HCT116 (cell line): ENCODE results near the gene S1PR1. TPM values are rescaled to one million over a fixed set of nuclear protein-coding genes. Genes with fewer than 3 reads are reported as not detected.

Source experiments
- ATAC-seq: fragments of 200-7000 bp; cut with Tn5 transposase; 2 replicates; pipeline ENCODE4 v1.9.1; 2020; ENCODE audit warnings: mild to moderate bottlenecking, moderate library complexity
- BruUV-seq: library from RNA; stranded (reverse); fragments of 400-500 nt; replicated peaks from 2 replicates; lab custom pipeline; 2021; lab: Mats Ljungman, UMichigan
- CTCF ChIA-PET: fragments of 300-600 bp; sonication (Branson Sonifier 250); formaldehyde crosslinking; loops from one replicate; lab custom pipeline; 2021; ENCODE audit warnings: antibody characterized with exemption; lab: Charles Lee
- POLR2A ChIA-PET: fragments of 300-600, 350-600 bp; sonication (Branson Sonifier 250); formaldehyde crosslinking; loops from one replicate; lab custom pipeline; 2021; ENCODE audit warnings: antibody characterized with exemption; lab: Charles Lee
- RAD21 ChIA-PET, 2 experiments: fragments of 300-600 bp; sonication (Branson Sonifier 250); formaldehyde crosslinking; loops; one replicate each; lab custom pipeline; 2023; ENCODE audit warnings: low total read pairs in 2 of 2; ENCODE audit not compliant: uncharacterized antibody in 2 of 2, unreplicated experiment in 2 of 2, low non-redundant PET in 1 of 2; lab: Charles Lee
- DNase-seq: peaks from one replicate; pipeline ENCODE4 v3.0.0-alpha.2; 2010; ENCODE audit warnings: low read depth, low spot score
- H2AFZ ChIP-seq: fragments of 200-600 bp; shearing (Covaris generic), sonication (generic); 2 replicates; pipeline ENCODE4 v1.6.1; 2017; ENCODE audit warnings: low read depth, mixed run types, mixed read lengths, antibody characterized with exemption, low read length; ENCODE audit not compliant: poor library complexity, severe bottlenecking
- H3K27ac ChIP-seq: 2 replicates; pipeline ENCODE4 v1.5.1; 2012; ENCODE audit warnings: low read depth, low read length
- H3K27me3 ChIP-seq: fragments of 200-600 bp; sonication (generic); 2 replicates; pipeline ENCODE4 v1.6.1; 2016; ENCODE audit warnings: mixed run types, low read length, mixed read lengths; ENCODE audit not compliant: insufficient read depth
- H3K36me3 ChIP-seq, 2 experiments: fragments of 200-500 bp in 1 of 2; fragments of 200-600 bp in 1 of 2; sonication (Bioruptor generic) in 1 of 2; sonication (generic) in 1 of 2; 2 replicates each; pipeline versions ENCODE4 v1.5.1 to v1.6.1; 2014 to 2016; ENCODE audit warnings: low read length in 2 of 2, inconsistent platforms in 1 of 2, mixed read lengths in 1 of 2, mixed run types in 1 of 2; ENCODE audit not compliant: insufficient read depth in 2 of 2, control insufficient read depth in 1 of 2
- H3K4me1 ChIP-seq, 2 experiments: fragments of 200-600 bp in 1 of 2; sonication (generic) in 1 of 2; 2 replicates each; pipeline versions ENCODE4 v1.5.1 to v1.6.1; 2012 to 2017; ENCODE audit warnings: low read length in 2 of 2, inconsistent platforms in 1 of 2, mild to moderate bottlenecking in 1 of 2, mixed read lengths in 1 of 2, mixed run types in 1 of 2, moderate library complexity in 1 of 2; ENCODE audit not compliant: insufficient read depth in 2 of 2, control insufficient read depth in 1 of 2
- H3K4me2 ChIP-seq: fragments of 200-600 bp; sonication (generic); 2 replicates; pipeline ENCODE4 v1.6.1; 2017; ENCODE audit warnings: mixed run types, low read length, mixed read lengths
- H3K4me3 ChIP-seq, 2 experiments: fragments of 200-600 bp in 1 of 2; sonication (generic) in 1 of 2; replicated peaks in 1 of 2; 2 replicates each; pipeline ENCODE4 v1.5.1; 2011 to 2016; ENCODE audit warnings: low read length in 2 of 2, control low read depth in 1 of 2, low read depth in 1 of 2, mild to moderate bottlenecking in 1 of 2, mixed read lengths in 1 of 2, mixed run types in 1 of 2
- H3K79me2 ChIP-seq: fragments of 200-600 bp; sonication (generic); 2 replicates; pipeline ENCODE4 v1.6.1; 2017; ENCODE audit warnings: mild to moderate bottlenecking, mixed run types, low read length, moderate library complexity, mixed read lengths; ENCODE audit not compliant: insufficient read depth
- H3K9ac ChIP-seq: fragments of 200-600 bp; sonication (generic); 2 replicates; pipeline ENCODE4 v1.6.1; 2016; ENCODE audit warnings: low read length, mixed read lengths
- H3K9me2 ChIP-seq: fragments of 200-600 bp; sonication (generic), shearing (Covaris generic); 2 replicates; pipeline ENCODE4 v1.6.1; 2017; ENCODE audit warnings: mixed run types, mild to moderate bottlenecking, moderate library complexity; ENCODE audit not compliant: insufficient read depth
- H3K9me3 ChIP-seq, 2 experiments: fragments of 200-500 bp in 1 of 2; fragments of 200-600 bp in 1 of 2; sonication (Bioruptor generic) in 1 of 2; sonication (generic) in 1 of 2; 2 replicates each; pipeline ENCODE4 v1.6.1; 2014 to 2017; ENCODE audit warnings: low read length in 2 of 2, mixed read lengths in 2 of 2, inconsistent platforms in 1 of 2, low read depth in 1 of 2, mild to moderate bottlenecking in 1 of 2, mixed run types in 1 of 2, moderate library complexity in 1 of 2; ENCODE audit not compliant: control insufficient read depth in 1 of 2, insufficient read depth in 1 of 2
- H4K20me1 ChIP-seq: fragments of 200-600 bp; sonication (generic), shearing (Covaris generic); 2 replicates; pipeline ENCODE4 v1.6.1; 2017; ENCODE audit warnings: mixed run types, mild to moderate bottlenecking, moderate library complexity; ENCODE audit not compliant: insufficient read depth
- CBX3 ChIP-seq: IDR thresholded peaks from 2 replicates; pipeline ENCODE4 v1.6.1; 2012; ENCODE audit warnings: low read depth
- CTCF ChIP-seq, 3 experiments: fragments of 200-600 bp in 1 of 3; sonication (generic) in 1 of 3; IDR thresholded peaks in 2 of 3; conservative IDR thresholded peaks in 1 of 3; 2 replicates each; pipeline ENCODE4 v1.5.1; 2012 to 2017; ENCODE audit warnings: low read depth in 2 of 3, low read length in 2 of 3, antibody characterized with exemption in 1 of 3, borderline replicate concordance in 1 of 3, control low read depth in 1 of 3, mild to moderate bottlenecking in 1 of 3, mixed read lengths in 1 of 3, mixed run types in 1 of 3, moderate library complexity in 1 of 3; ENCODE audit not compliant: insufficient read depth in 1 of 3
- EGR1 ChIP-seq: IDR thresholded peaks from 2 replicates; pipeline ENCODE4 v1.6.1; 2012; ENCODE audit warnings: low read depth
- ELF1 ChIP-seq: IDR thresholded peaks from 2 replicates; pipeline ENCODE4 v1.6.1; 2012; ENCODE audit warnings: low read depth, borderline replicate concordance
- EZH2 ChIP-seq: fragments of 200-600 bp; sonication (generic); IDR thresholded peaks from 2 replicates; pipeline ENCODE4 v1.6.1; 2017; ENCODE audit warnings: antibody characterized with exemption, mixed run types
- MAX ChIP-seq: IDR thresholded peaks from 2 replicates; pipeline ENCODE4 v1.6.1; 2012
- REST ChIP-seq: IDR thresholded peaks from 2 replicates; pipeline ENCODE4 v1.6.1; 2012; ENCODE audit warnings: low read depth
- SIN3A ChIP-seq: IDR thresholded peaks from 2 replicates; pipeline ENCODE4 v1.6.1; 2012; ENCODE audit warnings: low read depth
- SRF ChIP-seq: IDR thresholded peaks from 2 replicates; pipeline ENCODE4 v1.6.1; 2012; ENCODE audit warnings: low read depth
- TCF7L2 ChIP-seq: IDR thresholded peaks from 2 replicates; pipeline ENCODE4 v1.7.0; 2011; ENCODE audit warnings: borderline replicate concordance, inconsistent platforms; ENCODE audit not compliant: insufficient read depth, insufficient read length; ENCODE audit errors: extremely low read depth
- ZBTB33 ChIP-seq: IDR thresholded peaks from 2 replicates; pipeline ENCODE4 v1.6.1; 2011; ENCODE audit warnings: mild to moderate bottlenecking, low read length, moderate library complexity; ENCODE audit not compliant: insufficient replicate concordance; ENCODE audit errors: extremely low read depth
- ZFX ChIP-seq: fragments of 450-650 bp; IDR thresholded peaks from 2 replicates; pipeline ENCODE4 v1.6.1; 2017
- ZNF274 ChIP-seq: fragments of 200-500 bp; sonication (Bioruptor generic); IDR thresholded peaks from 2 replicates; pipeline ENCODE4 v1.6.1; 2014; ENCODE audit warnings: mild to moderate bottlenecking, low read depth, low read length, inconsistent platforms
- intact Hi-C: fragments of 100-400 bp; cut with micrococcal nuclease; formaldehyde crosslinking; loops from 2 replicates; pipeline ENCODE4 v1.10.0; 2022
- total RNA-seq: library from RNA; stranded (reverse); gene quantifications from one replicate; pipeline ENCODE4 v1.2.1, GENCODE V29; 2021; ENCODE audit not compliant: unreplicated experiment

The S1PR1 gene
- total RNA-seq, 1 experiment from 2014 or later = 0.61 TPM

- Histone ChIP-seq H3K27me3 (no peaks in the 10 kb centered on the region), H3K79me2 (no peaks in the 10 kb centered on the region), H2AFZ (no peak overlapping the region), H3K4me3 (no peak overlapping the region), H3K9ac (no peak overlapping the region), H3K9me3 (no peaks in the 10 kb centered on the region), H3K36me3 (no peaks in the 10 kb centered on the region), H3K4me1 (no peaks in the 10 kb centered on the region), H3K27ac (no peak overlapping the region), H3K4me2 (no peak overlapping the region), H4K20me1 (no peaks in the 10 kb centered on the region), H3K9me2 (no peaks in the 10 kb centered on the region)
- CTCF ChIA-PET = no interaction called here
- RAD21 ChIA-PET = no interaction called here
- intact Hi-C loops = no loop called here
- POLR2A ChIA-PET = no interaction called here
- no TSS peak for BruUV-seq
- ATAC-seq = no peak
- no peak for TF ChIP-seq ZBTB33
- TF ChIP-seq REST = no peak
- TF ChIP-seq ELF1 = no peak
- no peak for TF ChIP-seq SIN3A
- no peak for TF ChIP-seq EZH2
- no peak for TF ChIP-seq TCF7L2
- TF ChIP-seq EGR1 = no peak
- TF ChIP-seq ZNF274 = no peak
- TF ChIP-seq CBX3 = no peak
- no peak for TF ChIP-seq SRF
- no peak for TF ChIP-seq ZFX
- TF ChIP-seq MAX = no peak
- TF ChIP-seq CTCF (IDR thresholded peaks at IDR 0.05 in 2 of 3, conservative IDR thresholded peaks at IDR 0.05 in 1 of 3; ENCODE audit: borderline replicate concordance in 1 of 3, insufficient read depth in 1 of 3, low read depth in 2 of 3, low read length in 2 of 3) = no peak
- no peak for DNase-seq
Observed at GRCh38 chr1:101215363-101216011, 21.3 kb upstream of the S1PR1 start.
